Stimulated activated CD8-positive, alpha-beta memory T cell treated with anti-CD3 and anti-CD28 coated beads, Interleukin-12 subunit alpha, Interleukin-12 subunit beta, amount 100 ng/mL, for 1 hour (primary cell): ENCODE data around the gene ZFR2.

Source experiments
- DNase-seq: peaks from one replicate; pipeline ENCODE4 v3.0.0-alpha.2; 2020; ENCODE audit warnings: low read depth

The ZFR2 gene

GRCh38 chr19:3785938-3786824 lies 82.7 kb downstream of the ZFR2 start, which contains the start of gene MATK:
TSS of gene MATK (minus strand) at chr19:3786381. CDS start at chr19:3785135, 1,246 bp downstream.
- no peak for DNase-seq

- DNase-seq, result no peak
Observed at GRCh38 chr19:3785451-3785937, 83.3 kb downstream of the ZFR2 start.

- no peak for DNase-seq
Observed at GRCh38 chr19:3784607-3785450, 84.0 kb downstream of the ZFR2 start.

- DNase-seq, result no peak
Observed at GRCh38 chr19:3783660-3784584, 84.9 kb downstream of the ZFR2 start.

GRCh38 chr19:3782903-3783302 lies 85.9 kb downstream of the ZFR2 start:
- no peak for DNase-seq

GRCh38 chr19:3782330-3782729 lies 86.5 kb downstream of the ZFR2 start:
- DNase-seq, result no peak

GRCh38 chr19:3781603-3782002 lies 87.2 kb downstream of the ZFR2 start:
- no peak for DNase-seq

- no peak for DNase-seq
Observed at GRCh38 chr19:3780786-3781304, 88.0 kb downstream of the ZFR2 start.

GRCh38 chr19:3778899-3779723 lies 89.7 kb downstream of the ZFR2 start:
- DNase-seq, result no peak

- DNase-seq, result no peak
Observed at GRCh38 chr19:3778104-3778867, 90.6 kb downstream of the ZFR2 start.

- no peak for DNase-seq
Observed at GRCh38 chr19:3776479-3777040, 92.3 kb downstream of the ZFR2 start.

- DNase-seq, result no peak
Observed at GRCh38 chr19:3775831-3776230, 93.0 kb downstream of the ZFR2 start.

- no peak for DNase-seq
Observed at GRCh38 chr19:3775374-3775711, 93.5 kb downstream of the ZFR2 start.

- DNase-seq, result no peak
Observed at GRCh38 chr19:3774621-3775373, 94.0 kb downstream of the ZFR2 start.

GRCh38 chr19:3773814-3774515 lies 94.9 kb downstream of the ZFR2 start:
- no peak for DNase-seq

GRCh38 chr19:3771906-3772455 lies 96.9 kb downstream of the ZFR2 start, which contains the start of gene RAX2:
TSS of gene RAX2 (minus strand) at chr19:3772228. CDS start at chr19:3771742, 486 bp downstream.
- no peak for DNase-seq

GRCh38 chr19:3771000-3771905 lies 97.6 kb downstream of the ZFR2 start:
- DNase-seq, result no peak
